Measurements from ENCODE around the gene NFILZ.

Gene NFILZ

GRCh38 chr19:8611877-8612806 lies 18.3 kb upstream of the NFILZ start:
- Histone ChIP-seq H3K79me2 (ENCODE audit: insufficient read depth, low read length) (no peaks in the 10 kb centered on the region), H3F3A (ENCODE audit: insufficient read depth) (no peaks in the 10 kb centered on the region), H3K4me3 (ENCODE audit: insufficient read depth, low read length, poor library complexity, severe bottlenecking) (no peak overlapping the region), H3K4me2 (ENCODE audit: low read depth, low read length, poor library complexity, severe bottlenecking) (no peak overlapping the region), H2AFZ (ENCODE audit: low read depth, low read length, severe bottlenecking) (no peak overlapping the region), H3K27me3 (ENCODE audit: low read length) (no peaks in the 10 kb centered on the region), H3K9me3 (ENCODE audit: insufficient read depth, low read length) (no peaks in the 10 kb centered on the region), H3K9me2 (replicated peaks; ENCODE audit: insufficient read depth, low read length) (no peaks in the 10 kb centered on the region), H4K20me1 (ENCODE audit: low read depth, low read length) (no peaks in the 10 kb centered on the region), H3K36me3 (ENCODE audit: low read length) (no peaks in the 10 kb centered on the region), H3K9ac (ENCODE audit: low read length) (no peak overlapping the region), H3K27ac (ENCODE audit: low read depth, low read length) (no peak overlapping the region)
- TF ChIP-seq EZH2phosphoT487 (conservative IDR thresholded peaks at IDR 0.05; ENCODE audit: low read length) (no peak), CTCF (IDR thresholded peaks at IDR 0.05; ENCODE audit: insufficient read depth, low read length, poor library complexity, severe bottlenecking) (no peak)

DNA sequence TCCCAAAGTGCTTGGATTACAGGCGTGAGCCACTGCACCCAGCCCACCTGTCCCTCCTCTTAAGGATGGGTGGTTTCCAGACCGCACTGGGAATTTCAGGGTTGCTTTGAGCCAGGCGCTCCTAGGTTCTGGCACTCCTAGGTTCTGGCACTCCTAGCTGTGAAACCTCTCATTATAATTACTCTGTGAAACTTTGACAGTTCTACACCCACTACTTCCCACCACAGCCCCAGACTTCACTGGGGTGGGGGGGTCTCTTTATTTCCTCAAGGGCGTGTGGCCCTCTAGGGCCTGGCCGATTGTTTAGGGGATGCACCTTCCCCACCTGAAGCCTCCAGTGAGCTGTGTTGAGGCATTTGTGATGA lies 17.6 kb upstream of the NFILZ start:
- Histone ChIP-seq H3K4me2 (ENCODE audit: low read depth, low read length, poor library complexity, severe bottlenecking) (no peak overlapping the region), H3K9me2 (replicated peaks; ENCODE audit: insufficient read depth, low read length) (no peaks in the 10 kb centered on the region), H3K27me3 (ENCODE audit: low read length) (no peaks in the 10 kb centered on the region), H4K20me1 (ENCODE audit: low read depth, low read length) (no peaks in the 10 kb centered on the region), H3K9ac (ENCODE audit: low read length) (no peak overlapping the region), H3K4me3 (ENCODE audit: insufficient read depth, low read length, poor library complexity, severe bottlenecking) (no peak overlapping the region), H3F3A (ENCODE audit: insufficient read depth) (no peaks in the 10 kb centered on the region), H3K9me3 (ENCODE audit: insufficient read depth, low read length) (no peaks in the 10 kb centered on the region), H2AFZ (ENCODE audit: low read depth, low read length, severe bottlenecking) (no peak overlapping the region), H3K27ac (ENCODE audit: low read depth, low read length) (no peak overlapping the region), H3K79me2 (ENCODE audit: insufficient read depth, low read length) (no peaks in the 10 kb centered on the region), H3K36me3 (ENCODE audit: low read length) (no peaks in the 10 kb centered on the region)
- TF ChIP-seq CTCF (IDR thresholded peaks at IDR 0.05; ENCODE audit: insufficient read depth, low read length, poor library complexity, severe bottlenecking) = no peak
- no peak for TF ChIP-seq EZH2phosphoT487 (conservative IDR thresholded peaks at IDR 0.05; ENCODE audit: low read length)

DNA sequence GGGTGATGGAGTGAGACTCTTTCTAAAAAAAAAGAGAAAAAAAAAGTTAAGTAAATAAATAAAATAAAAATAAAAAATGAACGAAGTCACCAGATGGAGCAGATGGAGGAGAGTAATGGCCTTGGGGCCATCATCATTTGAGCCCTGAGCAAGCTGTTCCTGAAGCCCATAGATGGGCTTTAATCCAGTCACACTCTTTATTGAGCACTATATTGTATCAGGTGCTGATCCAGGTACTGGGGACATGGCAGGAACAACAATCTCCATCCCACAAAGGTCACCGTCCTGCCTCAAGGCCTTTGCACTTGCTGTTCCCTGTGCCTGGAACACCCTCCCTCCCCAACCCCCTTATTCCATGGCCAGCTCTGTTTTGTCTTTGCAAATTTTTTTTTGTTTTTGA lies 16.0 kb upstream of the NFILZ start:
- H3K9ac ChIP-seq (ENCODE audit: low read length) = no peak overlapping the region
- TF ChIP-seq EZH2phosphoT487 (conservative IDR thresholded peaks at IDR 0.05; ENCODE audit: low read length) (no peak), CTCF (IDR thresholded peaks at IDR 0.05; ENCODE audit: insufficient read depth, low read length, poor library complexity, severe bottlenecking) (no peak)
- no peak overlapping the region for H3K4me2 ChIP-seq (ENCODE audit: low read depth, low read length, poor library complexity, severe bottlenecking)
- no peaks in the 10 kb centered on the region for H4K20me1 ChIP-seq (ENCODE audit: low read depth, low read length)
- H2AFZ ChIP-seq (ENCODE audit: low read depth, low read length, severe bottlenecking) = no peak overlapping the region
- no peaks in the 10 kb centered on the region for H3K36me3 ChIP-seq (ENCODE audit: low read length)
- H3F3A ChIP-seq (ENCODE audit: insufficient read depth) = no peaks in the 10 kb centered on the region
- no peaks in the 10 kb centered on the region for H3K9me2 ChIP-seq (replicated peaks; ENCODE audit: insufficient read depth, low read length)
- H3K9me3 ChIP-seq (ENCODE audit: insufficient read depth, low read length) = no peaks in the 10 kb centered on the region
- H3K4me3 ChIP-seq (ENCODE audit: insufficient read depth, low read length, poor library complexity, severe bottlenecking) = no peak overlapping the region
- H3K79me2 ChIP-seq (ENCODE audit: insufficient read depth, low read length) = no peaks in the 10 kb centered on the region
- H3K27ac ChIP-seq (ENCODE audit: low read depth, low read length) = no peak overlapping the region
- H3K27me3 ChIP-seq (ENCODE audit: low read length) = no peaks in the 10 kb centered on the region

Data from SU-DHL-6 (cell line).